Activated CD4-positive, CD25-positive, alpha-beta regulatory T cell treated with anti-CD3 and anti-CD28 coated beads, Interleukin-2, amount 50 U/mL, for 24 hours (primary cell): ENCODE results near the gene CACNB4.

Source experiments
- ATAC-seq, 2 donors: fragments of 150-1000 bp; cut with Tn5 transposase; one replicate each; pipeline ENCODE4 v1.10.0; 2021; ENCODE audit warnings: mild to moderate bottlenecking in 1 of 2, moderate library complexity in 1 of 2

Gene CACNB4

DNA sequence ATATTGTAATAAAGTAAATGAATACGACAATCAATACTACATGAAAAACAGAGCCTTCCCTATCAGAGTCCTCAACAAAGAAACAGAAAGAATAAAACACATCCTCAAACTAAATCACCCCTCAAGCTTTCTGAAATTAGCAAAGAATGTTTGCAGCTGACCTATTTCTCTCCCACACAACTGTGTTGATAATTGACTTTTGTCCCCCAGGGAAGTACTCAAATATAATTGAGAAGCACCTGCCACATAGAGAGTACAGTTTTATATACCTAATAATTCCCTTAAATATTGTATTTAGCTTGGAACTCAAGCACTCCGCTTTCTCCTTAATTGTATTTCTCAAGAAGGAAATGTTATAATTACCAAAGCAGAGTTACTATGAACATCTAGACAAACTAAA, 12.6 kb downstream of the CACNB4 start:
- ATAC-seq, result no peak

DNA sequence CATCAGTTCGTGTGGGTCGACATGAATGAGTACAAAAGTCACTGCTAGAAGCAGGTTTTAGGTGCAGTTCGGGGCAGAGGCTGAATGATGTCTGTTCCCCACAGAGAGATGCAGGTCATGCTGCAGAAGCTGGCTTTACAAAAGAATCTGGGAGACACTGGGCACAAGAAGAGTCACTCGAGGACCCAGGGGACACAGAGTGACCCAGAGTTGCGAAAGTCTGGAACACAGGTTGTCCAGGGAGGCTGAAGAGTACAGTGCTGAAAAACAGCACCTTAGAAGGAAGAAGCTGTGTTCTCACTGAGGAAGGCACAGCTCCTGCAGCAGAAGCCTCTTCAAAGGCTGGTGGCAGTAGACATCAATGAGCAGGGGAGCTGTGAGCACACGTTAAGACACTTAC, 14.8 kb downstream of the CACNB4 start:
- no peak for ATAC-seq

DNA sequence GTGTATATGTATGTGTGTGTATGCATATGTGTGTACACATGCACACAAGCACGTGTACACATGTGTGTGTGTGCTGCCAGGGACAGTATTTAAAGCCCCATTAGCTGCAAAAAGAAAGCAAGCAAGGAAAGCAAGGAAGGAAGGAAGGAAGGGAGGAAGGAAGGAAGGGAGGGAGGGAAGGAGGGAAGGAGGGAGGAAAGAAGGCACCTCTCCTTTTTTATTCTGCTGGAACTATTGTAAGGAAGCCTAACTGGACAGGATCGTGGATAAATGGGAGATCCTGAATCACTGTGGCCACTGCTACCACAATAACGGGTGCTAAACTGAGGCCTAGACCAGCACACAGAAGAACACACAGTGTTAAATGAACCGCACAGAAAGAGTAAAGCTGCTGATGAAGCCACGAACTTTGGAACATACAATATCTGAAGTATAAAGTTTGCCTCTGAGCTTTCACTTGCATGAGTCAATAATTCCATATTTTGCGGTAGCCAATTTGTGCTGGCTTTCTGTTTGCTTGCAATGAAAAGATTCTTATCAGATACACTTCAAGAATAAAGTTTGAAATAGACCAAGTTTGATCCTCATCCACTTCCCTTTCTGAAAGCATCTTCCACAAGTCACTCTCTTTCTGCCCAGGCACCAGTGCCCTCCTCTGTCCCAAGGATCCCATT, 15.5 kb downstream of the CACNB4 start:
- ATAC-seq, result no peak

DNA sequence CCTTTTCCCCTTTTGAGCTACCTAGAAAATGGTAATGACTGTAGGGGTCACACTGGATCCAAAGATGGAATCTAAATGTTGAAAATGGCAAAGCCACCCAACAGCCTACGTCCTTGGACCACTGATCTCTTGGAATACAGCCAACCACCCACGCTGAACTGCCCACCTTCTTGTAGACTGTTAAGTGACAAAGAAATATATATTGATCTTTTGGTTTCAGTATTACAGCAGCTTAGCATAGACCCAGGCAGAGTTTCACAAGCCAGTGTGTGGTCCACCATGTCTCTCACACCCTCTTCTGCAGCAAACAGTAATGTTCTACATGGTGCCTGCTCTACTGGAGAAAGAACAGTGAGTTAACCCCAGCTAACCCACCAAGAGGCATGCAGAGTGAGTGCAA, 20.2 kb downstream of the CACNB4 start:
- no peak for ATAC-seq

DNA sequence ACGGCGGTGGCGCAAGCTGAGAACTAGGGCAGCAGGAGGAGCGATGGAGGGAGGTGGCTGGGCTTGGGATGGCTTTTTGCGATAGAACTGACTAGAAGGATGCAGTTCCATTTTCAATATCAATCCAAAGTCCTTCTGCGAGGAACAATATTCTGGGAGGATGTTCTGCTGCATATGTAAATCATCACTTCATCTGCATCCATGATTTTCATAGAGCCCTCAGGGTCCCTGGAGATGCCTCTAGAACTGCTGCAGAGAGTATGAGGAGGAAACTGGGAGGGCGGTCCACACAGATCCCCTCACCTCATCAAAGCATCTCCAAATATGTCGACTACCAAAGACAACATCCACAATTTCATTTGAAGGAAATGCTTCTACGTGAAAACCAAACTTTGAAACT, 20.8 kb downstream of the CACNB4 start:
- no peak for ATAC-seq

DNA sequence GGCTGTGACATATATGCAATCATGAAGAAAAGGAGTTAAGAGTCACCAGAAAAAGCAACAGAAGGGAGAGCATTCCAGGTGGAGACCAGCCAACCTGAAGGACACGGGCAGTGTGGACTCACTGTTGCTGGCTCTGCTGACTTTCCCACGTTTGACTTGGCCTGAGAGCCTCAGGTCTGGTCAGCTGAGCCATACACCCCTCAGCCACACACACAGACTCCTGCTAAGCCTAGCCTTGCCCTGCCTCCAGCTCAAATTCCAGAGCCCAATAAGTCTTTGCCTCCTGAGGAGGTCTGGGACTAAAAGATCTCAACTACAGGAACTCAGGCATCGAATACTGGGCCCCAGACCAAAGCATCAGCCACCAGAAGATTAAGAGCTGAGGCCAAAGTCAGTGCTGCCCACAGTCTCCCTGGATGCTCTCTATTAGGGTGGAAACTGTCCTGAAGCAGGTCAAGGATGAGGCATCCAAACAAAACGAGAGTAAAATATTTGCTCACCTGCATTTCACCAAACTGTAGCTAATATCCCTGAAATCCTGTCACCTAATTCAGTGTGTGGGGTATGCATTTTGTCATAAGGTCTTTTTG, 23.3 kb downstream of the CACNB4 start:
- no peak for ATAC-seq

DNA sequence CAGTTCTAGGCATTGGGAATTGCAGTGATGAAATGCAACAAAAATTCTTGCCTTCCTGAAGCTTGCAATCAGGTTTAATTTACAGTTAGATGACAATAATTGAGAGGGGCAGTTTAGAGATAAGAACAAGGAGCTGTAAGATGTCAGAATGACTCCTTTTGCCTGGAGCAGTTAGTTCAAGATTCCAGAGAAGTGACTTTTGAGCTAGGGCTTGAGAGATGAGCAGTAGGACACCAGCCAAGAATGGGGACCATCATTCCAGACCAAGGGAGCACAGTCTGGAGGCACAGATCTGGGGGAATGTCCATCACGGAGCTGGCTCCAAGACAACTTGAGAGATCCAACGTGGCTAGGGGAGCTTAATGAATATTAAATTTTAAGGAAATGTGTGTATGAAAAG, 26.8 kb downstream of the CACNB4 start:
- no peak for ATAC-seq

DNA sequence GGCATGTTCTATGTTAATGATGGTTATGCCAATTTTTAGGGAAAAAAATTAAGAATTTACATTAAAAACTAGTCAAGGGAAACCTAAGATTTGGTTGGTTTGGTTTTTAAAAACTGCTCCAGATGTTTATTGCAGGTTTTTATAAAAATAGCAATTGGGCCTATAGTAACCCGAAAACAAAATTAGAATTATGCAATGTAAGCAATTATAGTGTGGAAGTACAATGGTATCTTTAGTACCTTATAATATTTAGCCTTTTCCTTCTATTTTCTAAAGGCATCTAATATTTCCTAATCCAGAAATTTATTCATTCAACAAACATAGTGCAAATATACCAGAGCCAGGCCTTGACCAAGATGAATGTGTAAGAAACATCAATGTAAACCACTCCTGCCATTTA, 27.3 kb downstream of the CACNB4 start:
- no peak for ATAC-seq

DNA sequence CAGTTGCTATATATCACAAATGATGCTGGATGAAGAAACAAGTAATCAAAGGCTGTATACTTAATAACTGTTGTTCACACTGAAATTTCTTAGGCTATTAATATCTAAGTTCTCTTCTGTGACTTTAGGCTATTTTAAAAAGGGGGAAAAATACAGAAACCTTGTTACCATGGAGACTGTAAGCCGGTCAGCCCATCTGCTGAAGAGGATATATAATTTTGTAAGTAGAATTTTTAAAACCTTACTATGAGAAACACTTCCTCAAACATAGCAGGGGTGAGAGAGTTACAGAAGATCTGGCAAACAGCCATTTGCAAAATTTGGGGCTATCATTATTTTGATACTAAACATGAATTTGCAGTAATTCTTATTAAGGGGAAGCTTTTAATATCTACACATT, 27.8 kb downstream of the CACNB4 start:
- ATAC-seq, result no peak

DNA sequence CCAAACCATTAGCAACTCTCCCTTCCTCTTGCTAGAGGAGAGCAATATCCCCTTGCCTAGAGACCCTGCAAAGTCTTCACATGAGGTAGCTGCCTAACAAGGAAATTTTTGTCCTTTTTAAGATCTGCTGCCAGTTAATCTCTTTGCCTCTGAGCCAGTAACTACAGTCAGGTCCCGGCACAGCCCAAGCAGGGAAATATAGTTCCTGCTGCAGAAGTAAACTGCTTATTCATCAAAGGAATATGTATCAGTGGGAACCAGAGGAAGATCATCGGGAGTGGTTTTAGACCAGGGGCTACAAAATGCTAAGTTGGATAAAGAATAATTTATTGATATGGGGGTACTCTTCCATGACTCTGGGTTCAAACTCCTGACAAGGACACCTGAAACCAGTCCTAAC, 30.6 kb downstream of the CACNB4 start:
- no peak for ATAC-seq

DNA sequence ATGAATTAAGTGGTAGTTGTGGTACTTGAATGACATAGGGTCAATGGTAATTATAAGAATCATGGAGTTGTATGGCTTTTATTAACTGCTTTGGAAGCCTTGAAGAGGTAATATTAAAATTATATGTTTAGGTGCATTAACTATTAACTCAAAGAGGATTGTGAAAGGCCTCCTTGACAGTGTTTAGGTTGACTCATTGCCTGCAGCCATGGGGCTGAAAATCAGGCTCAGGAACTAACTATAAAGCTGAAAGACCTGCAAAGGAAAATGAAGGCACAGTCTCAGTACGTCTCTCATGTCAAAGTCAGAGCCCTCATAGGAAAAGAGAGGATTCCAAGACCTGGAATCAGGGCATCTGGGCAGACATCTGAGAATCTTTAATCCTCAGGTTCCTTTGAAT, 31.0 kb downstream of the CACNB4 start:
- no peak for ATAC-seq

DNA sequence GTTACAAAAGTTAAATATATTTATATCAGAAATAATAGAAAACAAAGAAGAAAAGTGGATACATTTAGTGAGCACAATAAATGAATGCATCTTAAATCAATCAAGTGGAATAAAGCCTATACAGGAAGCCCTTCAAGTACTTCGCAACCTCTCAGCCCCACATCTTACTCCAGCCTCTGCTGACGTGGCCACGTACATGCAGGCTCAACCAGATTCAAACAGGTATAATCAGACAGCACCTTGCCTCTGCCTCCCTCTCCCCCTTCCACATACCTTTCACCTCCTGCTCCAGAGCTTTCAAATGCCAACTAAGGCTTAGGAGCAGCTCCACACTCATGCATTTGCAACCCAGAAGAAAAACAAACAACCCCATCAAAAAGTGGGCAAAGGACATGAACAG, 32.9 kb downstream of the CACNB4 start:
- ATAC-seq, result no peak

DNA sequence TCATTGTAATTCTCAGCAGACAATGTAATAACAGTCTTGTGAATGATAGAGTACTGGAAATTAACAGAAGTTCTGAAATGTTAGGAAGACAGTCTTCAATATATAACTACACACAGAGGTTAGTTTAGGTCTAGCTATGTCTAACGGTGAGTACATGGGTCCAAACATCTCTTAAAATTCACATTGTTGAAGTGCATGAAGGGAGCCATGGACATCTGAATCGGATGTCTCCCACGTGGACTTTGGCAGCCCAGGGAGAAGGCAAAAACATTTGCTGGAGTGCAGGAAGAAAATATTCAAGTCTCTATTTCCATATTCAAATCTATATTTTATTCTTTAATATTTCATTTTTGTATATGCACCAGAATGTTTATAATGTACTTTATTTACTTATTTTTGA, 34.8 kb downstream of the CACNB4 start:
- no peak for ATAC-seq

DNA sequence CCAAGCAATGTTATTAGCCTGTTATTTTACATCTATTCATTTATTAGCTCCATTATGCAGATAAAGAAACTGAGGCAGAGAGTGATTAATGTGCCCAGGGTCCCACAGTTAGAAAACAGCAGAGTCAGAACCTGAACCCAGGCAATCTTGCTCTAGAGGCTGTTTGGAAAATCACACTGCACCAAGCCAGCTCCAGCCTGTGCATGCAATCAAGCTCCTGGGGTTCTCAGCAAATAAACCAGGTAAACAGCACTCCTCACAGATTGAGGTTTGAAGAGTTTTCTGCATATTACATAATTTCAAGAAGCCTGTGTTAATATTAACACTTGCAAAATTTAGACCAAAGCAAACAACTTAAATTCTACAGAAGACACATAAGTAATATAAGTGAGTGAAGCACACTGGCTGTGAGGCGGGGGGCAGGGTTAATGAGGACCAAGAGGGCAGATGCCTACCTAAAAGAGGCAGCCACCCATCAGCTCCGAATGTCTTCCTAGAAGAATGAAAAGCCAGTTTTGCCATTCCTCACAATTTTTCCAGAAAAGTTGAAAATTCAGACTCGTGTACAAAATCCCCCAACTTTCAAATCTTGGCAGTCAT, 35.4 kb downstream of the CACNB4 start:
- no peak for ATAC-seq

DNA sequence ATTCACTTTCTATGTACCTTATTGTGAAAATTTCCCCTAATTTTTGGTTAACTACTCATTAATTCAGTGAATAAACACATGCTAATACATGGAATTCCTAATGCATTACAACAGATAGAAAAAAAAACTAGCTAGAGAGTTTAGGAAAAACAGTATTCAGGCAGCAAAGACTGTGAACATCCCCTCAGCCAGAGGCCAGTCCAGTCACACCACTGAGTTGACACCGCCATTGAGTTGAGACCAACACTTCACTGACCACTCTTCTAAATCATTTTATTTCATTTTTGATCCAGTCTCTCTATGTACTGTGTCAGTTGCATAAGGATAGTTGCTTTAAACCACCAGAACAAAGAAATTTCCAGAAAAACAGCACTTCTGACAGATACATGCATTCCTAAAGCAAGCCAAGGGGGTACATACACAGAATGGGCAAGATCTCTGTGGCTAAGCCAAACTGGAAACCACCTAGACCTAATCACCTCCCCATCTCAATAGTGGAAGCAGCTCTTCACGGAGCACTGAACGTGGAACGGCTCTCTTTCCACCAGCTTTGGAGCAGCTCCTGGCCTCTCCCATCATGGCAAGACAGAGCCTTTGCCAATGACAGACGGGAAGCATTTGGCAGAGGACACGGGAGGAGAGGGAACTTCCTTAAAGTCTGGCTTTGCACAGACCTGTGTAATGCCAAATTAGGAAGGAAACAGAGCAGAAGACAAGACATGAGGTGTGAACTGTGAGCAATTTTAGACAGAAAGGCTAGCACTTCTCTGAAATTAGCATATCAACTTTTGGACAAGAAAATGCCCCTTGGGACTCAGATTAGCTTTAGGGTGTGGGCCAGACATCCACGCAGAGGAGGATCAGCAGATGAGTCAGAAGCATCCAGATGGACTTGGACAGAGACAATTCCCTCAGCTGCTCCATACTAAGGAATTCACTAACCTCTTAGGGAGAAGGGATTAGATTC, 36.4 kb downstream of the CACNB4 start:
- no peak for ATAC-seq

DNA sequence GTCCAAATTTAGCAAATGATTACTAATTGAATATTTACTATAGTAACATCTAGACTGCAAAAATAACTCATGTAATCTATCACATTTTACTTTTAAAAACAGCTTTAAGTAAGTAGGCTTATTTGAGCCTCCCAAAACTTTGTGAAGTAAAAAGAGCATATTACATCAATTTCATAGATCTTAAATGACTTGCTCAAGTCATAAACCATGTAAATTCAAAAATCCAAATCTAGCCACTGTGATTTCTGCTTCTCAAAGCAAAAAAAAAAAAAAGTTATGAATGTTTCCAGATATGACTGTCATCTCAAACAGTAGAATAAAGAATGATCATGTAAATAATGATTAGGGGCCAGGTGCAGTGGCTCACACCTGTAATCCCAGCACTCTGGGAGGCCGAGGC, 37.5 kb downstream of the CACNB4 start:
- no peak for ATAC-seq

DNA sequence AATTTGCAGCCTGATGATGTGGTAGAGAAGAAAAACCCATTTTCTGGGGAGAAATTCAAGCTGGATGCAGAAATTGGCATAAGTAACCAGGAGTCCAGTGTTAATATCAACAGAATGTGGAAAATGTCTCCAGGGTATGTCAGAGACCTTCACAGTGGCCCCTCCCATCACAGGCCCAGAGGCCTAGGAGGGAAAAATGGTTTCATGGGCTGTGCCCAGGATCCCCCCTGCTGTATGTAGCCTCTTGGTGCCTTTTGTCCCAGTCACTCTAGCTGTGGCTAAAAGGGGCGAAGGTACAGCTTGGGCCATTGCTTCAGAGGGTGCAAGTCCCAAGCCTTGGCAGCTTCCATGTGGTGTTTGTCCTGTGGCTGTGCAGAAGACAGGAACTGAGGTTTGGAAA, 40.2 kb downstream of the CACNB4 start:
- ATAC-seq, result no peak

DNA sequence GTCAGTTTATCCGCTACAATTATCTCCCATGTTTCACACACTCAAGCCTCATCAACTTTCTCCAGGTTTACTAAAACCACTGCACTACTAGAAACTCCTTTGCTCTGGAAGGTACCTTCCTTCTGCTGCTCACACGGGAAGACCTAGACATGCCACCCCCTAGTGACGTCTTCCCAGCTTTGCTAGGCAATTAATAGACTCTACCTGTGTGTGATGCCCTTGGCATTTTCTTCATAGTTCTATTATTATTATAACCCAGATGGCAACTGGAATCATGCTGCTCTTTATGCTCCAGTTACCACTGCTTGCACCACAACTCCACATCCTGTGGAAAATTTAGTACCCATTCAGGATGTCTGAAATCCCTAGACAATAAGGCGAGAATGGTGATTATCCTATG, 42.4 kb downstream of the CACNB4 start:
- ATAC-seq, result no peak

DNA sequence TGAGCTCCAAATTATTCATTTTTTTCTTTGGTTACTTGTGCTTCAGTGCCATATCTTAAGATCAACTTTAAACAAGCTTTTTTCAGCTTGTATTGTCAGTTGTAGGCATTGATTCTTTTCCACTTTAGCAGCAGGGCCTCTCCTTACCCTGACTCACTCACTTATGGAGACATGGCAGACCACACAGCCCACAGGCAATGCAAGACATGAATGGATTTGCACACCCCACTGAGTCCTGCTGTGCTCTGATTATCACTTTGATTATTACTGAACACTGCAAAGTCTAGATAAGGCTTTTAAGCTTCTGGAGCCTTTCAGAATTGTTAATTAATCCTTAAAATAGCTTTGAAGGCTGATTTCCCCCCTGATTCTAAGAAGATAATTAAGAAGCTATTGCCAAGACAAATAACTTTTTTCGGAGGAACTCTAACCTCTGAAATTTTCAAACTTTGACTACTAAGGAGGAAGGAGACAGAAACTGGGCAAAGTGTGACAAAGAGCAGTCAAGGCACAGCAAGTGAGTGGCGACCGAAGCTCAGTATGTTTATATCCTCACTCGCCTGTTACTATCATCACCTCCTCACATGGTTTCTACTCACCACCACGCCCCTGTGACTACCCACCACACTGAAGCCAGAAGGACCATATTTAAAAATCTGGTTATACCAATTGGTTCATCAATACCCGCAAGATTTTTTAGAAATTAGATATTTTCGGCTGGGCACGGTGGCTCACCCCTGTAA, 43.3 kb downstream of the CACNB4 start:
- no peak for ATAC-seq

DNA sequence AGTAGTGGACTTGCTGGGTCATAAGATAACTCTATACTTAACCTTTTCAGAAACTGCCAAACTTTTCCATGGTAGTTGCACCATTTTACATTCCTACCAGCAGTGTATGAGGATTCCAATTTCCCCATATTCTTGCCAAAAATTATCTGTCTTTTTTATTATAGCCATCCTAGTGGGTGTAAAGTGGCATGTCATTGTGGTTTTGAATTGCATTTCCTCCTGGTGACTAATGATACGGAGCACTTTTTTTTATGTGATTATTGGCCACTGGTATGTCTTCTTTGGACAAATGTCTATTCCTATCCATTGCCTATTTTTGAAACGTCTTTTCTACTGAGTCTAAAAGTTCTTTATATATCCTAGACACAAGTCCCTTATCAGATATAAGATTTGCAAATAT, 44.3 kb downstream of the CACNB4 start:
- ATAC-seq, result no peak

DNA sequence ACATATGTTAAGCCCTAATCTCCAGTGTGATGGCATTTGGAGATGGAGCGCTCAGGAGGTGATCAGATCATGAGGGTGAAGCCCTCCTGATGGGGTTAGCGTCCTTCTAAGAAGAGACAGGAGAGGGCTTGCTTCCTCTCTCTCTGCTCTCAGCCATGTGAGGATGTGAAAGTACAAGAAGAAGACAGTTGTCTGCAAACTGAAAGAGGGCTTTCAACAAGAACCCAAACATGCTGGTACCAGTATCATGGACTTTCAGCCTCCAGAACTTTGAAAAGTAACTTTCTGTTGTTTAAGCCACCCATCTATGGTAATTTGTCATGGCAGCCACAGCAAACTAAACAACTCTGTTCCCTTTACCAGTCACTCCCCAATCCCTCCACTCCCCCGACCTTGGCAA, 47.4 kb downstream of the CACNB4 start:
- ATAC-seq, result no peak

DNA sequence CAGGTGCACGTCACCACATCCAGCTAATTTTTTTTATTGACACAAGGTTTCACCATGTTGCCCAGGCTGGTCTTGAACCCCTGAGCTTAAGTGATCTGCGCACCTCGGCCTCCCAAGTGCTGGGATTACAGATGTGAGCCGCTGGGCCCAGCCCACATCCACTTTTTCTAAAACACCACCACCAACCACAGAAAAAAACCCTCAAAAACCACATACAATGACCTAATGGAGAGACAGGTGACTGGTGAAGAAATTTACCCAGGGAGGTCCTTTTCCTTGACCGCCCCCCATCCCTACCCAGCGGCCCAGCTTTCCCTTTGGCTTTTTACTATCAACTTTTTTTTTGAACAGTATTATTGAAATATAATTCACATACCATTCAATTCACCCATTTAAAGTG, 47.9 kb downstream of the CACNB4 start:
- ATAC-seq, result no peak

DNA sequence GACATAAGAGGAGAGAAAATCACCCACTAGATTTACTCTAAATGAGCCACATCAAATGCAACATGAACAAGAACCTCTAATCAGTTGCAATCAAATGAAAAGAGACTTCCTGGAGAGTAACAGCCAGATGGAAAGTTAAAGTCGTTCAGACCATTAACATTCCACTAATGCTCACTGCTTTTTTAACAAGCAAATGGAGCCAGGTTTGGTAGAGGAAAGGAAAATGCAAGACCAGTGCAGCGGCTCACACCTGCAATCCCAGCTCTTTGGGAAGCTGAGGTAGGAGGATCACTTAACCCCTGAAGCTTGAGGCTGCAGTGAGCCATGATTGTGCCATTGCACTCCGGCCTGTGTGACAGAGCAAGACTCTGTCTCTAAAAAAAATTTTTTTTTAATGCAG, 48.5 kb downstream of the CACNB4 start:
- ATAC-seq, result no peak
